HG03064 (cell line): ENCODE measurements around the gene CLCF1.

Experiments
- ATAC-seq: cut with Tn5 transposase; IDR thresholded peaks from one replicate; pipeline ENCODE4 v1.9.1; 2021; ENCODE audit warnings: low read depth; ENCODE audit not compliant: unreplicated experiment

CLCF1 gene

DNA sequence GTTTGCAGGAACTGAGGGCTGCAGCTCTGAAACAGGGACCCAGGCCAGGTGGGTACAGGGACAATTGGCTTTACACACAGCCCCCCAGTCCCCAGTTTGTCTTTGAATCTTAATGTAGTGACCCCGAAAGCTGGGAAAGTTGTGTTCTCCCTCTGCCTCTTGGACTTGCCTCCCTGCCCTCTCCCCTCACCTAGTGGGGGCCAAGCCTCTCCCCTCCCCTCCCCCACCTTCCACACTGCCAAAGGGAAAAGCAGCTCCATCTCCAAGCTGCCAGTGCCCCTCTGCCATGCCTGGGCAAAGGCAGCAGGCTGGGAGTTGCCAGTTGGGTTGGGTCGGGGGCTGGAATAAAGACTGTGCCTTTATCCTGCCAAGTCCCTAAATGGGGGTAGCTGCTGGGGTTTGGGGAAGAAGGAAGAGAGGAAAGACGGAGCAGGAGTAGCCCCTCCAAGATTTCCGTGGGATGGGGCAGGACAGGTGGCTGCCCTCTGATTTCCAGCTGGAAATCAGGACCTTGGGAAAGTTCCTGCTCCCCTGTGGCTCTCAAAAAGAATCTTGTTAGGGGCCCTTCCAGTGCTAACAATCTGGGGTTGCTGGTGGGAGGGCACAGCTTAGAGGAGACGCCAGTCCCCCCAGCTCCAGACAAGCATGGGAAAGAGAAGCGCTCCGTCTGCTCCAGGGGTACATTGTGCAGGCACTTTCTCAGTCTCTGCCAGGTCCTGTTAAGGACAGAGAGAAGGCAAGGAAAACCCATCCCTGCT, 2.8 kb upstream of the CLCF1 start:
- ATAC-seq, result no peak

DNA sequence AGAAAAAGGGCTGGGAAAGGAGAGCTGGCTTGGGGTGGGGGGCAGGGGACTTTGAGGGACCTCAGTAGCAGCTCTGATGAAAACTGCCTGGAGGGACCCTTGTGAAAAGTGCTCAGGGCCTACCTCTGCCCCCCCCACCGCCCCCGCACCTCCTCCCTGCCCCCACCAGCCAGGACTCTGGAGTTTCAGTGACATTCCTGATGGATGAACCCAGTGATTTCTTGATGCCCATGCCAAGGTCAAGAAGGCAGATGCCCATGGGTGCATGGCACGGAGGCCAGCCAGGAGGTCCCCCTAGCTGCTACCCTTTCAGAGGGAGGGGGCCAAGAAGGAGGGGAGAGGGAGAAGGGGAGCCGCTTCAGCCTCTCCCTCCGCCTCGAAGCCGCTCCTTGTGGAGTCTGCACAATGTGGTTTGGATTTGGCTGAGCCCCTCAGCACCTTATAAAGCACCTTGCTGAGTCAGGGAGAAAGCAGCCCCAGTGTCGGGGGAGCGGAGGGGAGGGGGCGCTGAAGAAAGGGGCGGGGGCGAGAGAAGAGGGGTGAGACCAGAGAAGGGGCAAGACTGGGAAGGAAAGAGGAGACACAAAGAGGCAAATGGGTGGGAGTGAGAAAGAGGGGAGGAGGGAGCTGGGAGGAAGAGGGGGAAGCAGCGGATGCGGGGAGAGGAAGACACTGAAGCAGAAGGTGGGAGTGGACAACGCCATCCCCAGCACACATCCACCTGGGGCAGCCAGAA, 2.1 kb upstream of the CLCF1 start:
- no peak for ATAC-seq

DNA sequence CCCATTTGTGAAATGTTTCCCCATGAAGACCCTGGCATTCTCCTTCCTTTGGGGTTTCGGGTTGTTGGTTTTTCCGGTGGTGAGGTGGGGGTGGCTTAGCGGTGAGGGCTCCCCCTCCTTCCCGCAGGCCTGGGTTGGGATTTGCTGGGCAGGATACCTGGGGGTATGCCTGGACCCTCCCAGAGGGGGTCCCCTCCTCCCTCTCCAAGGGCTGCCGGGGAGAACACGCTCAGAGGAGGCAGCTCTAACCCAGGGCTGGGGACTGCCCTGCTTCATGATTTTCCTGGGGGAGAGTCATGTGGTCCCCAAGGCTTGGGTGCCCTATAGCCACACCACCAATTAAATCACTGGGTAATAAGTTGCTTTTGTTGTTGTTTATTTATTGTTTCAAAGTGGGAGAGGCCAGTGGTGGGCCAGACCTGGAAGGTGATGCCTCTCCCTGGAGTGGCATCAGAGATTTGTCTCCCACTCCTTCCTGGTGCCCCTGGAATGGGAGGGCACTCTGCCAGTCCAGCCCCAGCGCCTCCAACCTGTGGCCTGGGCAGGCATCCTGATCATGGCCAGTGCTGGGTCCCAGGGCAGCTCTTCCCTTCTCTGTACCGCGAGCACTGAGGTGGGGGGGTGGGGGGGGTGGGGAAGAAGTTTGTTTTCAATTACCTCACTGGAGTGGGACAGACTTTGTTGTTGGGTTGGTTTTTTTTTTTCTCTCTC, 1.3 kb upstream of the CLCF1 start:
- ATAC-seq, result no peak

DNA sequence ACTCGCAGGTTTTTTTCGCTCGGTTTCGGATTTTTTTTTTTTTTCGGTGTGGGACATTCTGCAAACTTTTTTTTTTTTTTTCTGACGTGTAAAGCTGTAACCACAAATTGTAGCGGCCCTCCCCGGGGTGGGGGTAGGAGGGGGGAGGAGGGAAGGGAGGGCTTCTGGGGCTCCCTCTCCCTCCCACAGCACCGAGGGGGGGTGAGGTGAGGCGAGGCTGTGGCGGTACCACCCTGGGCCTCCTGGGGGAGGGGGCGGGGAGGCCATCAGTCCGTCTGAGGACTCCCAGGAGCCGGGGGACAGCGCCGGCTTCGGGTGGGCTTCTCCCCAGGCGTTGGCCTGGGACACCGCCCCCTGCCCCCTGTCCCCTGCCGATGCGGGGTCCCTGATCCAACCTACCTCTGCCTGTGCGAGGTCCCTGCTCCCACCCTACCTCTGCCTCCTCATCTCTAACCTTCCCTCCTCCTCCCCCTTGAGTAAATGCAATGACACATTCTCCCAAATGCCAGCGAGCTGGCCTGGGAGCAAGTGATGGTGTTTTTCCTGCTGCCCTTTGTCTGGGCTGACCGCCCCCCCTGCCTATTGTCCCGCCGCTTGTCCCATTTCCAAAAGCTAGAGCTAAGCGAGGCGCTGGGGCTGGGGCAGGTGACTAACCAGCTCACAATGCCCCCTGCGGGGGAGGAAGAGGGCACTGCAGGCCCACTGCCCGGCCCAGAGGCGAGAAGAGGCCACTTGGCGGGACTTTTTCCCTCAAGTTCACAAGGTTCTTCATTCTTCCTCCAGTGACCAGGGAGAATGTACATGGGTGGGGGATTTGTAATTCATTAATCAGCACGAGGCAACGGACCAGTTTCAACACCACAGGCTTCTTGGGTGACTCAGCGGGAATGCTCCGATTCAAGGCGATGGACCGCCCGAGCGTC, 511 bp upstream of the CLCF1 start:
- ATAC-seq, result no peak

DNA sequence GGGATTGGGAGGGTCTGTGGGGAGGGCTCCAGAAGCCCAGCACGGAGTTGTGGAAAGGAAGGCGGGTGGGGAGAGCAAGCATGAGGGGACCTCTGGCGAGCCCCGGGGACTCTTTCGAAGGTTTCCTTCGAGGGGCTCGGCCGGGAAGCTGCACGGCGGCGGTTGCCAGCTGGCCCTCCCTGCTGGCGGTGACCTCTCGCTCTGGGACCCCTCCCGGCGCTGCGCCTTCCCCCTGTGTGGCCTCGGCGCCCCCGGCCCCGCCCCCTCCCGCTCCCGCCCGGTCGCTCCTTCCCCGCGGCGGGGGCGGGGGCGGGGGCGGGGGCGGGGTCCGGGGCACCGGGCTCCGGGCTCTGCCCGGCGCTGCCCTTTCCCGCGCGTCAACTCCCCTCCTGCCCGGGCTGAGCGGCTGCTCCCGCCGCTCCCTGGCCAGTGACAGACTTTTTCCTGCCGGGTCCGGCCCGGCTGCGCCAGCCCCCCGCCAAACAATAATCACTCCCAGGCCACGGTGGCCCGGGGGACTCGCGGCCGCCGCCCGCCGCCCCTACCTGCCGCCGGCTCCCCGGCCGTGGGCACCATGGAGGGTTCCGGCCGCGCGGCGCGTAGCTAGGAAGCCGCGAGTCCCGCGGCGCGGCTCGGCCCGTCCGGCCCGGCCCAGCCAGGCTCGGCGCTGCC, 941 bp downstream of the CLCF1 start:
- no peak for ATAC-seq

DNA sequence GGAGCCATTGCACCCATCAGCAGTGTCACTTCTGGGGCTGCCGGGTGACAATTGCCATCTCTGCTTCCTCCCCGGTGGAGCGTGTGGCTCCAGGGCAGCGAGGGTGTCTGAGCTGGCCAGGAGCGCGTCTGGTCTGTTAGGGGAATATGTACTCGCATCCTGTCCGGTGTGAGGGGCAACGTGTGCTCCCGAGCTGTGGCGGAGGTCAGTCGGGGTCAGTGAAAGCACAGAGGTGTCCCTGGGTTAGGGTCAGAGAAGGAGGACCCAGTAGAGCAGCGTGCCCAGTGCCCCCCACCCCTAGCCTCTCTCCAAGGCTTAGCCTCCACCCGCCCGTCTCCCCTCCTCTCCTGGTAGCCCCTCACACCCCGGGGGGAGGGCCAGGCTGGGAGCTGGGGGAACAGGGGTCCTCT, 1.5 kb downstream of the CLCF1 start:
- no peak for ATAC-seq

DNA sequence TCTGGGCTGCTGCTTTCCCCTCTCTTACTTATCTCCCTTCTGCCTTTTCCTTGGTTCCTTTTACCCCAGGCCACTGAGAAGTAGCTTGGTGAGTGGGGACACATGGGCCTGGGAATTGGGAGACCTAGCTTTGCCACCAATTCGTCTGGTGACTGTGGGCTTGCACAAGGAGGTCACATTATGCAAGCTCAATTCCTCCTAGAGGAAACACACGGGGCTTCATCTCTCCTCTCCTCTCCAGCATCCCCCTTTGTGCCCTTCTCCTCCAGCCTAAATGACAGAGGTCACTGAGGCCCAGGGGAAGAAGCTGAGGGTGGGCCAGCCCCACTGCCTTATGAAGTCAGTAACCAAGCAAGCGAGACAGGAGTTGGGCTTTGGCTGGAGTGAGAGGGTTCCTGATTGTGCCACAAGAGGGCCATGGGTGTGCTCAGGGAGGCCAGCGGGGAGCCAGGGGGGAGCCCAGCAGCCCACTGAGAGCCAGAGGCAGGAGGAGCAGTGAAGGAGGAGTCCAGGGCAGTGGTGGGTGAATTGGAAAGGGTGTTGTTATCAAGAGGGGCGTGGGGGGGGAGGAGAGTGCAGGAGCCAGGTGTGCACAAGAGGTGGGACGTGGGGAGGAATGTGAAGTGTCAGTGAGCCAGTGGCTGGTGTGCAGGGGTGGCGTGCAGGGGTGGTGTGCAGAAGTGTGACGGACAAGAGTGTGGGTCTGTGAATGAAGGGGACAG, 2.0 kb downstream of the CLCF1 start:
- no peak for ATAC-seq

DNA sequence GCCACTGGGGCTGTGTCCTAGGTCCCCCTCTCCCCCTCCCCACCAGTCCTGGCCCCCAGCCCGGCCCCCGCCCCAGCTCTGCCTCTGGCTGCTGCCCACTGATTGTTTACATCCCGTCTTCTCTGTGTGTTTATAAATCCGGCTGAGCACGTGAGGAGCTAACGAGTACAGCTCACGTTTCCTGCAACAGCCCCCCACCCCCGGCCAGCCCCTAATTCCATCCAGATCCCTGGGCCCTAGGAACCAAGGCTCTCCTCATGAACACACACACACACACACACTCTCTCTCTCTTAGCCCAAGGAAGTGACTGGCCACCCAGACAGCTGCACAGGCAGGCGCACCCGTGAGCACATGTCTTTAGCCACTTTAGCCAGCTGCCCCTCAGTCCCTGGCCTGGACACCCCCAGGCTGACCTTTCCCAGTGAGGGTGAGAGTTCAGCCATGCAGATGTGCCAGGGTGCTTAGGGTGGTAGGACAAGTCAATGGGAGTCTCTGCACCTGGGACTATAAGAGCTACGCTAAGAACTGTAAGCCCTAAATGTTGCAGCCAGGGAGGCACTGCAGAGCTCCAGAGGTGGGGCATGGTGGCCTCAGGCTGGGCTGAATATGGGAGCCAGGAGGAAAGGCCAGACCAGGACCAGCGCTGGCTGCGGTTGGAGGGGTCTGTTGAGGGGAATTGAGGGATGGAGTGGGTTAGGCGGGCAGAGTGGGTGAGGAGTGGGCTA, 2.9 kb downstream of the CLCF1 start:
- ATAC-seq, result no peak

DNA sequence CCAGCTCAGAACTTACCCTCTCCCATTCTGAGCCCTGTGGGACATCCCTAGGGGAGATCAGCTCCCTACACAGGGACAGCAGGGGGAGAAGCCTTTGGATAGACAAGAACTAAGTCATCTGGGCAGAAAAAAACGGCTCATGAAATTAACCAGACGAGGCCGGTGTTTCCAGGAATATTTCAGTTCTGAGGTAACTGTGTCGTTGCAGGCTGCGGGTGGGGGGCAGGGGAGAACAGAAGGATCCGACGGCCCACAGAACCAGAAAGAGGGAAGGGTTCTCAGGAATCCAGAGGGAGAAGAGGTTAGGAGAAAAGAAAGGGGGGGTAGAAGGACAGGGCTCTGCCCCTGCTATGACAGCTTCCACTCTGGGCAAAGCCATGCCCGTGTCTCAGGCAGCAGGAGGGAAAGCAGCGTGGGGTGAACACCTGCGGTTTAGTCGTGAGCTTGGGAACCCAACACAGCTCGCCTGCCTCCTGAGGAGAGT, 3.6 kb downstream of the CLCF1 start:
- no peak for ATAC-seq

DNA sequence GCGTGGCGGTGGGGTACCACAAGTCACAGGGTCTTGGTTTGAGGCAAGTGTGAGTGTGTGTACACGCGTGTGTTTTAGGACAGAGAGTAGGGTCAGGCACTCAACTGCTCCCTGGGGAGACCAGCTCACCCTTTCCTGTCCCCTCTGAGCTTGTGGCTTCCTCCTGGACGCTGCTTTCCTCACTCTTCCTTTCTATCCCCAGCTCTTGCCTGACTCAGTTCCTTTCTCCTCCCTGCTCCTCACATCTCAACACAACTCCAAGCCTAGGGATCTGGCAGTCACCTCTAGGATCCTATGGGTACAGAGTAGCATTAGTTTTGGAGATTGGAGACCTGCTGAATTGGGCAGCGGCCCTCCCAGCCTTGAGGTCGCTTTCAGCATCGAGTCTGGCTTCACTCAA, 4.1 kb downstream of the CLCF1 start:
- no peak for ATAC-seq

DNA sequence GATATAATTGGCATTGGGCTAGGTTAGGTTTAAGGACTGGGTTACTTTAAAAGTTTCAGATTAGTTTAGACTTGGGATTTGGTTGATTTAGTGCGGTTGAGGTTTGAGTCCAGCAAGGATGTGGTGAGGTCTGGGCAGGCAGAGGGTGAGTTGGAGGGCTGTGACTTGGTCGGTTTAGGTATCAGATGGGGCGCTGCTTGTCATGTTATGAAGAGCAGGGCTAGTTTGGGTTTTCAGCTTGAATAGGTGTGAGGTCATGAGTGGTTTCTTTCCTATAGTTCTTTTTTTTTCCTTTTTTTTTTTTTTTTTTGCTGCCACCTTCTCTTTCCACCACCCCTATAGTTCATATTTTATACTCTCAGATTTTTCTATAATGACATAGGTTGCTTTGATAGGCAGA, 4.8 kb downstream of the CLCF1 start:
- ATAC-seq, result no peak

DNA sequence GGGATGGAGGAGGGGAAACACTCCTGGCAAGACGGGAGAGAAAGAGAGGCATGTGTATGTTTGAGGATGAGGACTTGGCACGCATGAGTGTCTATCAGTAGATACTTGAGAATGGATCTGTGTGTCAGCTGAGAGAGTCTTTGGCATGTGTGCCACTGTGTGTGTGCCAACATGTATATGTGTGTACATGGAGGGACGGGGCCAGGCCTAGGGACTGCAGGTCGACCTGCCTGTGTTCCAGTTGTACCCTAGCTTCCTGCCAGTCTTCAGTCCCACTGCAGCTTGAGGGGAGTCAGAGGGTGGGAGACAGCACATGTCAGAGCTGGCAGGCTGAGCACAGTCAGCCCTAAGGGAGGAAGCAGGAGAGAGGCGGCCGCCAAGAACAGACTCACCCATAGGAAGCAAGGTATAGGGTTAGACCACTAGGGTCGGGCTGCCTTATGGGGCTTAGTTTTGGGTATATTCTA, 5.6 kb downstream of the CLCF1 start:
- no peak for ATAC-seq

DNA sequence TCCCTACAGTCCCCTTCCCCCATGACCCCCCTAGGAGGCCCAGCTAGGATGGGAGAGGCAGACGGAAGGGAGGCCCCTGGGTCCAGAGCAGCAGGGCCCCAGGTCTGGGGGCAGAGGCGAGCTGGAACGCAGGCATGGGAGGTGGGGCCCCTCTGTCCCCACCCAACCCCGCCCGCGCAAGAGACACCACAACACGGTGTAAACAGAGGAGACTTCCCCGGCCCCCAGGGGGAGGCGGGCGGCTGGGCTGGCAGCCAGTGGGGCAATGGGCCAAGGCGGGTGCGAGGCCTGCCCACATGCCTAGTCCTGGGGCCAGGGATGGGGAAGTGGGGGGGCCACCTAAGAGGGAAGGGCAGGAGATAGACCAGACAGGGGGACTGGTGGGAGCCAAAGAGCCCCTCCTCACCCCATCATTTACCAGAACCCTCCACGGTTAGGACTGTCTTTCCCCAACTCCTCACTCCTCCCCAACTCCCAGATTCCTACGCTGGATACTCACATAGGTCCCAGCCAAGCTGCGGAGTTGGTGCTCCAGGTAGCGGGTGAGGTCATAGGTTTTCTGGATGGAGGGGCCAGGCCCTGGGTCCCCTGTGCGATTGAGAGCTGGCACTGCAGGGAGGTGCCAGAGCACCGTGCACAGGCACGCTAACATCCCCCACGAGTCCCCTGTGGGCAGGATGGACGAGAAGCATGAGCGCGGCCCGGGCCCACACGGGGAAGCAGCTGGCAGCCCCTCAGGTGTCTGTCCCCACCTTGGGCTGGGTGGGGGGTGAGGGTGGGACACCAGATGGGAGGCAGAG, 6.2 kb downstream of the CLCF1 start:
- ATAC-seq, result no peak

DNA sequence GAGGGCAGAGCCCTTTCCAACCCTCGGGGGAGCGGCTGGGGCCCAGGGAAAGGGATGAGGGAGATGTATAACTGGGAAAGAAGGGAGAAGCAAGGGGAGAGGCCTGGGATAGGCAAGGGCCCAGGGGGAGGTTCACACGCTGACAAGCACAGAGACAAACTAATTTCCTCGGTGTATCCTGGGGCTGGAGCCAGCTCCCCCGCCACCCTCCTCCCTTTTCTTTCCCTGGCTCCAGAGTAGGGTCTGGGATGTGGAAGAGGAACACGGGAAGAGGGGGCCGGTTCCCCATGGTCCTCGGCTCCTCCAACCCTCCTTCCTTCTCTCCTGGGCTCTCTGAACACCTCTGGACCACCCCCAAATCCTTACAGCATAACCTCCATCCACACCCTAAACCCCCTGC, 6.9 kb downstream of the CLCF1 start:
- no peak for ATAC-seq

DNA sequence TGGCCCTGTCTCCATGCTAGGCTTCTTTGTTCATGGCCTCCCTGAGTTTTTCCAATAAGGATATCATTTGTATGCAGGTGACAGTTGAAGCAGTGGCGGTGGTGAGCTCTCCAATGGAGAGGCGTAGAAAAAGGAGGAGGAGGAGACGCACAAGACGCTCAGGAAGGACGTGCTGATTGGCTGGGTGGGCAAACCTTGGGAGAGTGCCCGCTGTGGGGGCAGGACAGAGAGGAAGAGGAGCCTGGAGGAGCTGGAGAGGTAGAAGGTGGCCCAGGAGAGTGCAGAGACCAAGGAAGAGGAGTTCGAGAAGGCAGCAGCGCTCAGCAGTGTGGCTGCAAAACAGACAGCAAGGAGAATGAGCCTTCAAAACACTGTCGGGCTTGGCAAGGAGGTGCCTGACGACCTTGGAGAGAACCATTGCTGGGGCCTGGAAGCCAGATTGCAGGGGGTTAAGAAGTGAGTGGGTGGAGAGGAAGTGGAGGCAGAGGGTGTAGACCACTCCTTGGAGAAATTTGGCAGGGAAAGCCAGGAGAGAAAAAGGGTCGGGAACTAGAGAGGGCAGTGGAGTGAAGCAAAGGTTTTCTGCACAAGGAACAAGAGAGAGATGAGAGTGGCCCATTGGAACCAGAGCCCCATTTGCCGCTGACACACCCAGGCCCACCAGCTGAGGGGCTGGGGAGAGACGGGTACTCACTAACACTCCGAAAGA, 7.5 kb downstream of the CLCF1 start:
- no peak for ATAC-seq

DNA sequence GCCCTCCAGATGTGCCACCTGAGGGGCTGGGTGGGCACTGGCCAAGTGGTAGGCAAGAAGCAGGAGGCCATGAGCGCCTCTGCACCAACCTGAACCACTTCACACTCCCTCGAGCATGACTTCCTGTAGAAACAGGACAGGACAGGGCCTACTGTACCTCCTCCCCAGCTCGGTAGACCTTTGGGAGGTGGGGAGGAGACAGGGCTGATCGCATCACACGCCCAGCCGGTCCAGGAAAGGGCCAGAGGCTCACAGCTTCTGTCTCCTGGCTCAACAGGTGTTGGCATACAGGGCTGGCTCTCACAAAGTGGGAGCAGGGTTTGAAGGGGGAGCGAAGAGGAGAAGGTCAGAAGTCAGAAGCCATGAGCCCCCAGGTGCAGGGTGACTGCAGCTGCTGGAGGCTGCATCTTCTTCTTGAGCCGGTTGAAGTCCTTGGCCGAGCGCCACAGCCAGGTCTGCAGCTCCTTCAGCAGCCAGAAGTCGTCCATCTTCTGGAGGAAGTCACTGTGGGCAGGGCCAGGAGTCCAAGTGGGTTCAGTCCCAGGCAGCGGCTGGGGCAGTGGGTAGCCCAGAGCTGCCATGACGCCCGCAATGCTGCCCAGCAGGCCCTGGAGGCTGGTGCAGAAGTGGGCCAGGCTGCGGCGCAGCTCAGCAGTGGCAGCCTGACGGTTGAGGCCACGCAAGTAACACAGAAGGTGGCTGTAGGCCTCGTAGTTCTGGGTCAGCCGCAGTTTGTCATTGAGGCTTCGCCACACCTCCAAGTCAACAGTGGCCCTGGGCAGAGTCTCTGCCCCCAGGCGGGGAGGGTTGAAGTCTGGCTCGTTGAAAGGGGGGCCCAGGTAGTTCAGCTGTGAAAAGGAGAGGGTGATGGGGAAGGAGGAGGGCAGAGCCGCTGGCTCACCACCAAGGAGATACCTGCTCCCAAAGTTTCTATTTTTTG, 8.3 kb downstream of the CLCF1 start:
- no peak for ATAC-seq
